ENCODE measurements around the gene GABRB2.

GABRB2 gene

GRCh38 chr5:161385027-161385426, 161.5 kb downstream of the GABRB2 start:
- DNase-seq (ENCODE audit: low read depth): no peak
- no peak overlapping the region for H3K4me3 ChIP-seq (ENCODE audit: low read depth, low read length)
- no peak for TF ChIP-seq CTCF (IDR thresholded peaks at IDR 0.05; ENCODE audit: control insufficient read depth, extremely low read depth, insufficient read depth)

GRCh38 chr5:161382685-161383084, 163.8 kb downstream of the GABRB2 start:
- no peak for DNase-seq (ENCODE audit: low read depth)
- no peak for TF ChIP-seq CTCF (IDR thresholded peaks at IDR 0.05; ENCODE audit: control insufficient read depth, extremely low read depth, insufficient read depth)

GRCh38 chr5:161380486-161380885, 166.0 kb downstream of the GABRB2 start:
- TF ChIP-seq CTCF (IDR thresholded peaks at IDR 0.05; ENCODE audit: control insufficient read depth, extremely low read depth, insufficient read depth): no peak
- H3K4me3 ChIP-seq (ENCODE audit: low read depth, low read length): no peak overlapping the region
- no peak for DNase-seq (ENCODE audit: low read depth)

More at GRCh38 chr5:161382685-161383084, 163.8 kb downstream of the GABRB2 start:
- no peak overlapping the region for H3K4me3 ChIP-seq (ENCODE audit: low read depth, low read length)

- no peak for DNase-seq (ENCODE audit: low read depth)
- TF ChIP-seq CTCF (IDR thresholded peaks at IDR 0.05; ENCODE audit: control insufficient read depth, extremely low read depth, insufficient read depth): no peak
- H3K4me3 ChIP-seq (ENCODE audit: low read depth, low read length): no peak overlapping the region
Measured at GRCh38 chr5:161378701-161379100, 167.8 kb downstream of the GABRB2 start.

- H3K4me3 ChIP-seq (ENCODE audit: low read depth, low read length): no peak overlapping the region
- no peak for DNase-seq (ENCODE audit: low read depth)
- no peak for TF ChIP-seq CTCF (IDR thresholded peaks at IDR 0.05; ENCODE audit: control insufficient read depth, extremely low read depth, insufficient read depth)
Measured at GRCh38 chr5:161376034-161376433, 170.5 kb downstream of the GABRB2 start.

GRCh38 chr5:161373345-161373707, 173.2 kb downstream of the GABRB2 start:
- DNase-seq (ENCODE audit: low read depth): no peak
- H3K4me3 ChIP-seq (ENCODE audit: low read depth, low read length): no peak overlapping the region
- no peak for TF ChIP-seq CTCF (IDR thresholded peaks at IDR 0.05; ENCODE audit: control insufficient read depth, extremely low read depth, insufficient read depth)

GRCh38 chr5:161372682-161373344, 173.7 kb downstream of the GABRB2 start:
- H3K4me3 ChIP-seq (ENCODE audit: low read depth, low read length): no peak overlapping the region
- TF ChIP-seq CTCF (IDR thresholded peaks at IDR 0.05; ENCODE audit: control insufficient read depth, extremely low read depth, insufficient read depth): no peak
- no peak for DNase-seq (ENCODE audit: low read depth)

All from LNCaP clone FGC (cell line).